ENCODE measurements around the gene SPAG4.

SPAG4 gene

DNA sequence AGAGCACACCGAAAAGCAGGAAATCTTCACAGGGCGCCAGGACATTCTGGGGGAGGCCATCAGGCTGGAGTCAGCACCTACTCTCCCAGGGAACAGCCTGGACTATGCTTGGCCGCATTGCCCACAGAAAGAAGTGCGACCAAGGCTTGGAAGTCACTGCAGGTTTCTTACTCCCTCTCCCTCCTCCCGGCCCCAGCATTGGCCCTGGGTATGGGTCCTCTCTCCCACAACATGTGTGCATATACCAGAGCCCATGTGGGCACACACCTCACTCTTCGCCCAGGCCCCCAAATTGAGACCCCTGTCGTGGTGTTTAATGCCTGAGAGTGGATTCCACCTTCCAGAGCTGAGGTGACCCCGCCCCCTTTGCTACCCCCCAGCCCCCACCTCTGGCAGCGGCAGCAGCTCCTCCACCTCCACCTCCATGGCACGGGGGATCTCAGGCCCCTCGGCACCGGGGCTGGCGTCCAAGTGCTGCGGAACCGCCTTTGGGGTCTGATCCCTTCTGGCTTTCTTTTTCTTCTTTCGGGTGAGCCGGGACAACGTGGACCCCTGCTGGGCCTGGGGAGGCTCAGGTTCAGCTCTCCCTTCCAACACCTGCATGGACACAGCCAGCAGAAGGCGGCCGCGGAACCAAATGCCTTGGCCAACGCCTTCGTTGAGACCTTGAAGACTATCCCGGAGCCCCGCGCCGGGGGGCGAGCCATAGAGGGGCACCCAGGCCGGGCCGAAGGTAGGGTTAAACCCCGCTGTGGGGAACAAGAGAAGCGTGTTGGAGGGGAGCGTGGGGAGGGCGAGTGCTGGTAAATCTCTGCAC is 15.2 kb upstream of the SPAG4 start:
- no peak for DNase-seq (ENCODE audit: low read depth)

DNA sequence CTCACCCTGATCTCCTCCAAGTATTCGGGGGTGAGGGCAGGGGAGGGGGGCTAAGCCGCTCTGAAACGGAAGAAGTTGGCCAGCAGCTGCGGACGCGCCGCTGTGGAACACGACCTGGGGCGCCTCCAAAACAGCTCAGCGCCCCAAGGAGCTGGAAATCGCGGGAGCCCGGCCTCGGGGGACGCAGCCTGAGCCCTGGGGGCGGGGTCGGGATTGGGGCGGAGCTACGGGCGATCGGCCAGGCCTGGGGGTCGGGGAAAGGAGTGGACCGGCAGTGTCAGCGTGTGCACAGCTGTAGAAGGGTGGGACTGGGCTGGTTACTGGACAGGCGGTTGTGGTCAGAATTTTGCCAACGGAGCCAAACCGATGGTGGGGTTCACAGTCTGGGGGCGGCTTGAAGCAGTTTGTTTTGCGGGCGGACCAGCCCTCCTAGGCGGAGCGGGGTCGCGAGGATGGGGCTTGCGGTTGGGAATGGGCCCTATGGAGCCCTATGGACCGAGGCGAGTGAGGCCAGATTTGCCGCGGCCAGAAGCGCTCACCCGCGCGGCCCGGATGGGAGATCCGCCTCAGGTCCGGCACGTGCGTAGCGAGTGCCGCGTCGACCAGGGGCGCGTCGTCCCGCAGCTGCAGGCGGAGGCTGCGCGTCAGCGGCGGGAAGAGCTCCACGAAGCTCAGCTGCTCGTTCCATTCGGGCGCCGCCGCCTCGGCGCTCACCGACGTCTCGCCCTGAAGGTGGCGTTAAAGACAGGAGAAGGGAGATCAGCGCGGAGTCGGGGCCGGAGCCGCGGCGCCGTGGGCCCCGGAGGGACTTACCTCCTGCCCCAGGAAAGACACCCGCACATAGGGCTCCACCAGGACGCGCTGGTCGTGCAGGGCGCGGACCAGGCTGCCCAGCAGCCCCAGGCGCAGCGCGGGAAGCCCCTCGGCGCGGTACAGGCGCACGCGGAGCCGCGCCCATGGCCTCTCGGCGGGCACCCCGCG is 14.3 kb upstream of the SPAG4 start:
- peak; percentile 27 for DNase-seq (ENCODE audit: low read depth)

DNA sequence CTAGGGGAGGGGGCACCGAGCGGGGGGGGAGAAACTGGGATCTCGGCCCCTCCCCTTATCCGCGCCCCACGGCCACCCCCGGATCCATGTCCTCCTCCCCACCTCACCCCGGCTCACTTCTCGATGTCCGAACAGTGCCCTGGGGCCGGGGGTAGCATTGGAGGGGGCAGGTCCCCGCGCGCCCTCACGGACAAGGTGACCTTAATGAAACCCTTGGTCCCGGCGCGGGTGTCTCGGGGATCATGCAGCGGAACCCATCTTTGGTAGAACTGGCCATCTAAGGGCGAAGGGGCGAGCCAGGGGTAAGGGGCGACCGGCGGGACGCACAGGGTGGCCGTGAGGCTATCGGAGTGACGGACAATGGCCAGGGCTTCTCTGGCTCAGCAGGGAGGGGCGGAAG is 13.6 kb upstream of the SPAG4 start:
- no peak for DNase-seq (ENCODE audit: low read depth)

DNA sequence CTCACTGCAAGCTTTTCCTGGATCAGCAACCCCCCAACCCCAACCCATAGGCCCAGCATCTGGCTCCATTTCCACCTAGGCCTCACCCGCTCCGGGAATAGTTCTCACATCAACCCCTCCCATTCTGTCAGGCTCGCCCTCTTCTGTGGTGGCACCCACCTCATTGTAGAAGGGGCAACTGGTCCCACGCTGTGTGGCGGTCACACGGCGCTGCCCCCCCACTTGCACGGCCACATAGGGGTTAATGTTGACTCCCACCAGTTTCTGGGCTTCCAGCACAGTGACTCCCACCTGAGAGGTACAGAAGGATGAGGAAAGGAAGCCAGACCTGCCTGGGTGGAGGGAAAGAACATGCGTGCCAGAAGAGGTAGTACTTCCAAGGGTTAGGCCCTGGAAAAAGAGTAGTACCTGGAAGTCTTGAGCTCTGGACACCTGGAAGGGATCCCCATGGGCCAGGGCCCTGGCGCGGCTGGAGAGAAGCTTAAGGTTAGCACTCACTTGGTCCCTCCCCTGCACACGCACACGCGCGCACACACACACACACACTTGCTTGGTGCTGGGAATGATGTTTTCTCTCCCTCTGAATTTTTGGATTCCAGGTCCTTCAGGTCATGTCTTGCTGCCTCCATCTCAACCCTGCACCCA is 12.7 kb upstream of the SPAG4 start:
- DNase-seq (ENCODE audit: low read depth): no peak

DNA sequence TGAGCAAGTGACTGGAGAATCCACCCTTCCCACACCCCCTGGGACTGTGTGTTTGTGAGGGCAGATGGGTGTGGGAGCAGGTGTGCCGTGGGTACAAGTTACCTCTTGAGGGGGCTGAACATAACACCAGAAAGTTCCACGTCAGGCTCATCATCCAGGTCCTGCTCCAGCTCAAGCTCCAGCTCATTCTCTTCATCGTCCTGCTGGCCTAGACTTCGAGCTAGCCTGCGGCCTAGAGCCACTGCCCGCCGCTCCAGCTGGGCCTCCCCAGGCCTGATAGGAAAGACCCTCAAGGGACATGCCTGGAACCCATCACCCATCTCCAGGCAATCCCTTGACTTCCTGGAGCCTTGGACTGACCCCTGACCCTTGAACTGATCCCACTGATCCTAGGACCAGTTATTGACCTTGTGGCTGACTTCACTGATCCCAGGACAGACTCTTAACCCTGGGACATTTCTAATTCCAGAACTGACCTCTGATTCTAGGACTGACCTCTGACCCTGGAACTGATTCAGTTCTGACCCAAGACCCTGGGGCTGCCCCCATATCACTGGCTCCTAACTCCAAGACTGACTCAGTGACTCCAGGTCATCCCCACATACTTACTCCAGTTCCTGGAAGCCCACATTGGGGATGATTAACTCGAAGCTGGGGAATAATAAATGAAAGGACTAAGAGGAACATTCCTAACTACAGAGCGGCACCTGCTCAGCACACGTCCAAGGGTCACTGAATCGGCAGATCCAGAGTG is 11.8 kb upstream of the SPAG4 start:
- no peak for DNase-seq (ENCODE audit: low read depth)

DNA sequence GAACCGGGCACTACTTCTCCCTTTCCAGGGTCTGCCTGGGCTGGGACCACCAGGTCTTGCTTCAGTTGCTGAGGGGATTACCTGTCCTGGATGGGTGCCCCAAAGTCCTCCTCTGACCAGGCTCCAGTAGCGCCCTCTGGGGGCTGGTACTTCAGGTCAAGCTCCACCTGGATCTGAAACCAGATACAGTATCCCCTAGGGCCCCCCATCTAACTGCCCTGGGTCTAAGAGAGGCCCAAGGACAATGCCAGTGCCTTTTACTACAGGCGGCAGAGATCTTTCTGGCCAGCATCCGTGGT is 11.2 kb upstream of the SPAG4 start:
- DNase-seq (ENCODE audit: low read depth): no peak

DNA sequence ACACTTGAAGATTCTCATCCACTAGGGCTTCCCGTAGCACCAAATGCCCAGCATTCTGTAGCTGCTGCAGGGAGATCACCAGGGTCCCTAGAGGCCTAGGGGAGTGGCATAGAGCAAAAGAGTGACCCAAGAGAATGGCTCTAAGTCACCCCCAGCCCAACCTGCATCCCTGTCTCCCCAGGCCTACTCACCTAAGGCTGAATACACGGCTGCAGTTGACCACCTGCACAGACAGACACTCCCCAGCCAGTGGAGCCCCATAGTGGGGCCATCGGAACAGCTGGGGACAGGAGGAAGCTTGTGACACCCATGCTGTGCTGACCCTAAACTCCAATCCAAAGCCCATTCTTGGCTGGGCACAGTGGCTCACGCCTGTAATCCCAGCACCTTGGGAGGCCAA is 9.5 kb upstream of the SPAG4 start:
- DNase-seq (ENCODE audit: low read depth): no peak

DNA sequence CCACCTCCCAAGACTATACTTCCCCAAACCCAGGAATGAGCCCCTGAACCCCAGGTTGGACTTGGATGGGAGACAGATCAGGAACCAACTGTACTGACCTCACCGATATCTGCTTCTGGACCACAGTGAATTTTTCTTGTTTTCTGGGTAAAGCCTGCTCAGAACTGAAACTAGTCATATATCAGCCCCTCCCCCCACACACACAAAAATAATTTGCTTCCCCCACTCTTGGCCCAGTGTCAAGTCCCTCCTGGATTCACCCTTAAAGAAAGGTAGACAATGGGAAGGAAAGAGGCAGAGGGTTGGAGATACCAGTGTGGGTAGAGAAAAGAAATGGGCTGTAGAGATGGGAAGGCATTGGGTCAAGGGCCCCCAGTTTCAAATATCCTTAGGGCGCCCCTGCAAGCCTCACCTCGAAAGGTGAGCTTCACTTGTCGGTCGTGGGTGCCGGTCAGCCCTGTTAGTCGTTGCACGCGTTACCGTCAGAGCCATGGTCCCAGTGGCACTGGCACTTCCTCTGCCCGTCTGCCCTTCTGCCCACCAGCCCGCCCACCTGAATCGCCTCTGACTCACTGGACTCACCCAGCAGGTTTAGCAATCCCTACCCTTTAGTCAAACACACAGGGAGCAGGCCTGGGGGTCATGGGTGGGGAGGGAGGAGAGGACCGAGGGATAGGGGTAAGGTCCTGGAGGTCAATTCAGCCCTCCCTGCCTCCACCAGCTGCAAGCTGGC is 8.5 kb upstream of the SPAG4 start:
- DNase-seq (ENCODE audit: low read depth): no peak

DNA sequence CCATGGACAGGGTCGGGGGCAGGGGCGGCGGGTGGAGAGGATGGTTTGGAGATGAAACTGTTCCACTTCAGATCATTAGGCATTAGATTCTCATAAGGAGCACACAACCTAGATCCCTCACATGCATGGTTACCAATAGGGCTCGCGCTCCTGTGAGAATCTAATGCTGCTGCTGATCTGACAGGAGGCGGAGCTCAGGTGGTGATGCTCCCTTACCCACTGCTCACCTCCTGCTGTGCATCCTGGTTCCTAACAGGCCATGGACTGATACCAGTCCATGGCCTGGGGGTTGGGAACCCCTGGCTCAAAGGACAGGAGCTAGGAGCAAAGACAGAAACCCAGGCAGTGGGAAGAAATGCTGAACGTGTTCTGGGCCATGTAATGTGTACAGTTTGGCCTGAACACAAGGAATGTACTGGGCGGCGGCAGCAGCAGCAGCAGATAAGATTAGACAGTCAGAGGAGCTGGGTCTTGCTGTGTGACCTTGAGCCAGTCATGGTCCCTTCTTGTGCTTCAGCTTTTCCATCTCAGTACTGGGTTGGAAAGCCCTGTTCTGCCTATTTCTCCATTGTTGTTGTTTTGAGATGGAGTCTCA is 4.7 kb upstream of the SPAG4 start:
- DNase-seq (ENCODE audit: low read depth): no peak

DNA sequence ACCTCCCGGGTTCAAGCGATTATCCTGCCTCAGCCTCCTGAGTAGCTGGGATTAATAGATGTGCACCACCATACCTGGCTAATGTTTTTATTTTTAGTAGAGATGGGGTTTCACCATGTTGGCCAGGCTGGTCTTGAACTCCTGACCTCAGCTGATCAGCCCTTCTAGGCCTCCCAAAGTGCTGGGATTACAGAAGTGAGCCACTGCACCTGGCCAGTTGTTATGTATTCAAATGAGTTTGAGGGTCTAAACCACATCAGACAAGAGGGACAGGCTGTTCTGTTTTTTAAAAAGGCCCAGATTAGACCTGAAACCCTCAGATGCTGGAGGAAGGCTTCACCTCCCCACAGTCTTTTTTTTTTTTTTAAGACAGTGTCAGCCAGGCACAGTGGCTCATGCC is 4.1 kb upstream of the SPAG4 start:
- DNase-seq (ENCODE audit: low read depth): no peak

DNA sequence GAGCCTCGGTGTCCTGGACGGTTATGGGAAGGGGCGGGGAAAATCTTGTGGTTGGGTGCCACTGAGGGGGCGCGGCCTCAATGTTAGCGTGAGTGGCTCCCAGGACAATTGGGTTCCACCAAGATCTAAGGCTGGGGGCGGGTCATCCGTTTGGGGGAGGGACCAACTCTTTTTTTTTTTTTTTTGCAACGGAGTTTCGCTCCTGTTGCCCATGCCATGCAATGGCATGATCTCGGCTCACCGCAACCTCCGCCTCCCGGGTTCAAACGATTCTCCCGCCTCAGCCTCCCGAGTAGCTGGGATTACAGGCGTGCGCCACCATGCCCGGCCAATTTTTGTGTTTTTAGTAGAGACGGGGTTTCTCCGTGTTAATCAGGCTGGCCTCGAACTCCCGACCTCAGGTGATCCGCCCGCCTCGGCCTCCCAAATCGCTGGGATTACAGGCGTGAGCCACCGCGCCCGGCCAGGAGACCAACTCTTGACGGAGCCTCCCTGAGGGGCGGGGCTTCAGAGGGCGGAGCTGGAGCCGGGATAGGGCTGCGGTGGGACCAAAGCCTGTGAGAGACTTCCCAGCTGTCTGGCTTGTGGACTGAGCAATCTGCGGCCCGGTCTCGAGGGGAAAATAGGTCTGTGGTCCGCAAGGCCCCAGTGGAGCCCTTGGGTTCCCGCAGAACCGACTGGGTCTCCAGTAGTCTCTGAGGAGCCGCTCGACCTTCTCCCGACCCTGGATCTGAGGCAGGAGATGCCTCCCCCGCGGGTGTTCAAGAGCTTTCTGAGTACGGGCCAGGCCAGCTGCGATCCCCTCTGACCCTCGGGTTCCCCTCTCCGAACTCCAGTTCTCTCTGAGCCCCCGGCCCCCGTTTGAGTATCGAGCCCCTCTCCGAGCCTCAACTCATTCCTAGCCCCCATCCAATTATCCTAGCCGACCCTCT is 1.1 kb downstream of the SPAG4 start:
- peak; percentile 53 for DNase-seq (ENCODE audit: low read depth)

DNA sequence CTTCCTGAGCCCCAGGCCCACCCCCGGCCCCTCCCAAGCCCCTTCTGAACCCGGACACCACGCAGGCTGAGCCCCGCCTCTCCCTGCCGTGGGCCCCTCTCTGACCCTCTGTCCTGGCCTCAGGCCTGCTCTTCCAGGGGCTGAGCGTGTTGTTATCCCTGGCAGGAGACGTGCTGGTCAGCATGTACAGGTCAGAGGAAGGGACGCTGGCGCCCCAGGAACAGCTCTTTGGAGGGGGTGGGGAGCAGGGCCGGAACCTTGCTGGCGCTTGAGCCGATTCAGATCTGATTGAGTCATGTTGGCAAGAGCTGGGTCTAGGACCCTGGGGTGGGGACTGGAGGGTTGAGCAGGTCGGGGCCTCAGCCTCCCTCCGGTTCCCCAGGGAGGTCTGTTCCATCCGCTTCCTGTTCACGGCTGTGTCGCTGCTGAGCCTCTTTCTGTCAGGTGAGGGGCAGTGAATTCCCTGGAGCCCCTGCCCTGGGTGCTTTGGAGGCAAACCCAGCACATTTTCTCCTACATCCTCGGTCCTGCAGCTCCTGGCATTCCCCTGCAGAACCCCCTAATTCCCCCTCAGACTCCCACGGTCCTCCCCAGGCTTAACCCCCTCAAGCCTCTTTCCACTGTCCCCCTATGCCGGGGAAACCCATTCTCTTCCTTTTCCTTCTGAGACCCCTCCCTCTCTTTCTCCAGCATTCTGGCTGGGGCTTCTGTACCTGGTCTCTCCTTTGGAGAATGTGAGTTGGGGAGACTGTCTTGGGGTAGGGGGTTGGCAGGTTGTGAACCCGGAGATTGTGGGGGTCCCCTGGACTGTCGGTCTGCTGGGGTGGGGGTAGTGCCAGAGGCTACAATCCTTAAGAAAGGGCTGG is 2.0 kb downstream of the SPAG4 start:
- DNase-seq (ENCODE audit: low read depth): no peak

DNA sequence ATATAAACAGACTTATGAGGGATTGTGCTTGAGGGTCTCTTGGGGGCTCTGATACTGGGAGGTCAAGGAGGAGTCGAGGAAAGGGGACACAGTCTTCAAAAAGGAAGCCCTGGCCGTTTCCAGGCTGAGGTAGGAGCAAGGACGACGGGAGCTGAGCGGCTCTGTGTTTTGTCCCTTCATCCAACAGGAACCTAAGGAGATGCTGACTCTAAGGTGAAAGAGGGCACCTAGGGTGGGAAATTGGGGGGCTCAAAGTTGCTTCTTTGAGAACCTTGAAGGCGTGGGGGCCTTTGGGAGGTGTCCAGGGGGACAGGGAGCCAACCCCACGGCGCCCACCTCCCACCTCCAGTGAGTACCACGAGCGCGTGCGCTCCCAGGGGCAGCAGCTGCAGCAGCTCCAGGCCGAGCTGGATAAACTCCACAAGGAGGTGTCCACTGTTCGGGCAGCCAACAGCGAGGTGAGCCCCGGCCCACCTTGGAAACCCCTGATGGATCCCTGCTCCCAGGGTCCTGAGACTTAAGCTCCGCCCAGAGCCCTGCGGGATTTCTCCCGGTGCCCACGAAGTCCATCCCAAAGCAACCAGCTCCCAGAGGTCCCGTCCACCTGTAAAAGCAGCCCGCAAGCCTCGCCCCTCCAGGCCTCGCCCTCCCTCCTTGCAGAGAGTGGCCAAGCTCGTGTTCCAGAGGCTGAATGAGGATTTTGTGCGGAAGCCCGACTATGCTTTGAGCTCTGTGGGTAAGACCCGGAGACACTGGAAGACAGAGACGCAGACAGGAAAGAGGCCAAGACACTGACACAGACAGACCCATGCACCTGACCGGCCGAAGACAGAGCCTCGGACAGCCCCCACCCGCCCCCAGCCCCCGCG is 2.9 kb downstream of the SPAG4 start:
- no peak for DNase-seq (ENCODE audit: low read depth)

DNA sequence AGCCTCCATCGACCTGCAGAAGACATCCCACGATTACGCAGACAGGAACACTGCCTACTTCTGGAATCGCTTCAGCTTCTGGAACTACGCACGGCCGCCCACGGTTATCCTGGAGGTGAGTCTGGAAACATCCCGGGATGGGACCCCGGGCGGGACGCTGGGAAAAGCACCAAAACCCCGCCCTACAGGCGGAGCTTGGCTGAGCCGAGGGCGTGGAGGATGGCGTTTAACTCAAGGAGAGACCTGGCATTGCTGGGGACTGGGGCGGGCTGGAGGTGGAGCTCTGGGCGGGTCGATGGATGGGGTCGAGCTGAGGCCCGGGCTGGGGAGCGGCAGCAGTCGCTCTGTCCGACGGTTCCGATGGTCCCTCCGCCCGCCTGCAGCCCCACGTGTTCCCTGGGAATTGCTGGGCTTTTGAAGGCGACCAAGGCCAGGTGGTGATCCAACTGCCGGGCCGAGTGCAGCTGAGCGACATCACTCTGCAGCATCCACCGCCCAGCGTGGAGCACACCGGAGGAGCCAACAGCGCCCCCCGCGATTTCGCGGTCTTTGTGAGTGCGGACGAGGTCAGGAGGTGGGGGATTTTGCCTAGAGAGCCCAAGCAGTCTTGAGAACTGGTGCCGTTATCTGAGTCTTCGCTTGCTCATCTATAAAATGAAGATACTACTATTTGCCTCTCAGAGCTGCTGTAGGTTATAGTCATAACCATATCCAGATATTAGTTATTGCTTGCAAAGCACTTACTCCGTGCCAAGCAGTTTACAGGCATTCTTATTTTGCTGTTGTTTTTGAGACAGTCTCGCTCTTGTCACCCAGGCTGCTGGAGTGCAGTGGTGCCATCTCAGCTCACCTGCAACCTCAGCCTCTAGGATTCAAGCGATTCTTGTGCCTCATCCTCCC is 3.8 kb downstream of the SPAG4 start:
- peak; percentile 45 for DNase-seq (ENCODE audit: low read depth)

DNA sequence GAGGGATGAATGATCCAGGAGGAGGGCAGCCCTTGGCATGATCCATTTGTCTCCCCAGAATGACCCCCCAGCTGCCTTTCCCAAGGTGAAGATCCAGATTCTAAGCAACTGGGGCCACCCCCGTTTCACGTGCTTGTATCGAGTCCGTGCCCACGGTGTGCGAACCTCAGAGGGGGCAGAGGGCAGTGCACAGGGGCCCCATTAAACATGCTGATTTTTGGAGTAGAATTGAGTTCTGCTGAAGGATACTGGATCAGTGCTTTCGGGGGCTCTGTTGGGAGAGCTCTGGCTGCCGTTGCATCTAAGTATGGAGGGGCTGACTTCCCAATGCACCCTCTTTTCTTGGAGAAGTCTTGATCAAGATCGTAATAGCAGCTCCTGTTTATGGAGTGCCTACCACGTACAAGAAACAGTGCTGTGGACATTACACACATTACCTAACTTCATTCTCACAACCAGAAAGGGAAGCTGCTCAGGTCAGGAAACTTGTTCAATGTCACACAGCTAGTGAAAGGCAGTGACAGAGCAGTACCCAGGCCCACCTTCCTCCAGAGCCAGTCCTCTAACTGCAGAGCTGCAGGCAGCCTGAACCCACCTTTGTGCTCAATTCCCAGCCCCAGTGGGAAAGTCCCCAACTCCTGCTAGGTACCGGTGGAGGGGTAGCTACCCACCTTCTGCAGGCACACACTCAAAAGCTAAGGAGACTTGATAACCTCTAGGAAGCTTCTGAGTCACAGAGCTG is 5.4 kb downstream of the SPAG4 start:
- no peak for DNase-seq (ENCODE audit: low read depth)

DNA sequence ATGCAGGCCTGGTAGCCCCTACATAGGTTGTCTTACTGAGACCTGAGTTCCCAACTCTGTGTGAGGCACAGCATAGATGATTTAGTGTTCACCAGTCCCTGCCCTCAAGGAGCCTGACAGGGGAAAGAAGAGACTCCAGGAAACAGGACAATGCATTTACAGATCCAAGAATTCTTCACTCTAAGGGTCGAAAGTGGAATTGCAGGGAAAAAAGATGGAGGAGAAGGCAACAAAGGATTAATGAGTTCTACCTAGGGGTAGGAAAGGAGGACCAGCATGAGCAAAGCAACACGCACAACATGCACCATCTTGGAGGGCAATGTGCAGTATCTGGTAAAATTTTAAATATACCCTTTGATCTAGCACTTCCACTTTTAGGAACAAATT is 5.9 kb downstream of the SPAG4 start:
- DNase-seq (ENCODE audit: low read depth): no peak

All from GM04504 (cell line).